ENCODE results near the gene ZP3.
A peak's percentile ranks its signal among the peaks of the same experiment; 100 is the strongest.
"Not testable (repeated sequence)": the region's sequence is repeated elsewhere in the genome, so short reads cannot be mapped to it uniquely, and the experiment has no call there.

The ZP3 gene

GRCh38 chr7:76442664-76443446, 18.1 kb downstream of the ZP3 start:
- DNase-seq (ENCODE audit: low read depth): not testable (repeated sequence)

- DNase-seq (ENCODE audit: low read depth): not testable (repeated sequence)
These were observed 19.1 kb downstream of the ZP3 start for GRCh38 chr7:76443846-76444245.

GRCh38 chr7:76445577-76446008, 20.8 kb downstream of the ZP3 start:
- DNase-seq (ENCODE audit: low read depth): not testable (repeated sequence)

- not testable (repeated sequence) for DNase-seq (ENCODE audit: low read depth)
These were observed 32.3 kb downstream of the ZP3 start for GRCh38 chr7:76457017-76457416.

- not testable (repeated sequence) for DNase-seq (ENCODE audit: low read depth)
These were observed 33.8 kb downstream of the ZP3 start for GRCh38 chr7:76458504-76458903.

- not testable (repeated sequence) for DNase-seq (ENCODE audit: low read depth)
These were observed 36.0 kb downstream of the ZP3 start for GRCh38 chr7:76460767-76461166.

GRCh38 chr7:76461464-76462101, 36.8 kb downstream of the ZP3 start, which contains the start of gene DTX2:
TSS of gene DTX2 (plus strand) at chr7:76461709. CDS start at chr7:76480510, 18,801 bp downstream.
- DNase-seq (ENCODE audit: low read depth): peak; percentile 52

GRCh38 chr7:76462271-76462882, 37.6 kb downstream of the ZP3 start:
- not testable (repeated sequence) for DNase-seq (ENCODE audit: low read depth)

- not testable (repeated sequence) for DNase-seq (ENCODE audit: low read depth)
These were observed 40.2 kb downstream of the ZP3 start for GRCh38 chr7:76464959-76465358.

- not testable (repeated sequence) for DNase-seq (ENCODE audit: low read depth)
These were observed 41.2 kb downstream of the ZP3 start for GRCh38 chr7:76465950-76466349.

GRCh38 chr7:76467743-76468404, 43.1 kb downstream of the ZP3 start:
- DNase-seq (ENCODE audit: low read depth): not testable (repeated sequence)

GRCh38 chr7:76471556-76472221, 46.9 kb downstream of the ZP3 start:
- DNase-seq (ENCODE audit: low read depth): not testable (repeated sequence)

GRCh38 chr7:76473097-76473496, 48.3 kb downstream of the ZP3 start:
- DNase-seq (ENCODE audit: low read depth): not testable (repeated sequence)

GRCh38 chr7:76476280-76476679, 51.5 kb downstream of the ZP3 start:
- DNase-seq (ENCODE audit: low read depth): not testable (repeated sequence)

GRCh38 chr7:76476742-76477474, 52.2 kb downstream of the ZP3 start:
- DNase-seq (ENCODE audit: low read depth): not testable (repeated sequence)

- not testable (repeated sequence) for DNase-seq (ENCODE audit: low read depth)
These were observed 54.9 kb downstream of the ZP3 start for GRCh38 chr7:76479628-76480027.

GRCh38 chr7:76480403-76481253, 55.9 kb downstream of the ZP3 start:
- DNase-seq (ENCODE audit: low read depth): not testable (repeated sequence)

- not testable (repeated sequence) for DNase-seq (ENCODE audit: low read depth)
These were observed 57.9 kb downstream of the ZP3 start for GRCh38 chr7:76482660-76483059.

GRCh38 chr7:76483081-76483480, 58.3 kb downstream of the ZP3 start:
- not testable (repeated sequence) for DNase-seq (ENCODE audit: low read depth)

- not testable (repeated sequence) for DNase-seq (ENCODE audit: low read depth)
These were observed 59.7 kb downstream of the ZP3 start for GRCh38 chr7:76484456-76484855.

Measured in stimulated activated CD8-positive, alpha-beta memory T cell treated with anti-CD3 and anti-CD28 coated beads, Interleukin-12 subunit alpha, Interleukin-12 subunit beta, amount 100 ng/mL, for 4 hours (primary cell).